Activated naive CD4-positive, alpha-beta T cell treated with anti-CD3 and anti-CD28 coated beads for 36 hours (primary cell): ENCODE results near the gene SCYL1. TPM values are rescaled to one million over a fixed set of nuclear protein-coding genes. Genes with fewer than 3 reads are reported as not detected.
"Not testable (repeated sequence)": the region's sequence is repeated elsewhere in the genome, so short reads cannot be mapped to it uniquely, and the experiment has no call there.

Experiments used
- CTCF ChIA-PET: fragments of 350-600 bp; sonication (Branson Sonifier 250); formaldehyde crosslinking; loops from one replicate; lab custom pipeline; 2021; ENCODE audit warnings: antibody characterized with exemption; lab: Charles Lee
- DNase-seq: peaks from one replicate; pipeline ENCODE4 v3.0.0-alpha.2; 2020
- H3K27ac Mint-ChIP-seq: one replicate; pipeline ENCODE4 v1.8.0; 2021; ENCODE audit warnings: mild to moderate bottlenecking, mixed read lengths
- H3K27me3 Mint-ChIP-seq: one replicate; pipeline ENCODE4 v1.8.0; 2021; ENCODE audit warnings: low read depth, mixed read lengths
- H3K36me3 Mint-ChIP-seq: one replicate; pipeline ENCODE4 v1.8.0; 2021; ENCODE audit warnings: low read depth, mixed read lengths
- H3K4me1 Mint-ChIP-seq: one replicate; pipeline ENCODE4 v1.8.0; 2021; ENCODE audit warnings: low read depth, mixed read lengths
- H3K4me3 Mint-ChIP-seq: one replicate; pipeline ENCODE4 v1.8.0; 2021; ENCODE audit warnings: mild to moderate bottlenecking, moderate library complexity, mixed read lengths
- H3K9me3 Mint-ChIP-seq: one replicate; pipeline ENCODE4 v1.8.0; 2021; ENCODE audit warnings: mixed read lengths
- intact Hi-C: fragments of 100-400 bp; cut with micrococcal nuclease; formaldehyde crosslinking; loops from one replicate; pipeline ENCODE4 v1.15.1; 2023
- total RNA-seq, 2 experiments: library from RNA; stranded (reverse); gene quantifications; one replicate each; pipeline ENCODE4 v1.2.3, GENCODE V29; 2021

The SCYL1 gene
- total RNA-seq, 2 experiments from 2014 or later, result 57.9 to 58.3 TPM

DNA sequence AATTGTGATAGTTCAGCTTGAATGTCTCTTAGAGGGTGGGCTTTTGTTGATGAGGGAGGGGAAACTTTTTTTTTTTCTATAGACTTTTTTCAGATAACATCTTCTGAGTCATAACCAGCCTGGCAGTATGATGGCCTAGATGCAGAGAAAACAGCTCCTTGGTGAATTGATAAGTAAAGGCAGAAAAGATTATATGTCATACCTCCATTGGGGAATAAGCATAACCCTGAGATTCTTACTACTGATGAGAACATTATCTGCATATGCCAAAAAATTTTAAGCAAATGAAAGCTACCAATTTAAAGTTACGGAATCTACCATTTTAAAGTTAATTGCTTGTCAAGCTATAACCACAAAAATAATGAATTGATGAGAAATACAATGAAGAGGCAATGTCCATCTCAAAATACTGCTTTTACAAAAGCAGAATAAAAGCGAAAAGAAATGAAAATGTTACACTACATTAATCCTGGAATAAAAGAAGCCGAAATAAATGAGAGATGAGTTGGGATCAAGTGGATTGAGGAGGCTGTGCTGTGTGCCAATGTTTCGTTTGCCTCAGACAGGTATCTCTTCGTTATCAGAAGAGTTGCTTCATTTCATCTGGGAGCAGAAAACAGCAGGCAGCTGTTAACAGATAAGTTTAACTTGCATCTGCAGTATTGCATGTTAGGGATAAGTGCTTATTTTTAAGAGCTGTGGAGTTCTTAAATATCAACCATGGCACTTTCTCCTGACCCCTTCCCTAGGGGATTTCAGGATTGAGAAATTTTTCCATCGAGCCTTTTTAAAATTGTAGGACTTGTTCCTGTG lies 22.1 kb upstream of the SCYL1 start:
- intact Hi-C loops, result no loop called here
- Mint-ChIP-seq H3K27me3 (no peaks in the 10 kb centered on the region), H3K9me3 (no peaks in the 10 kb centered on the region), H3K36me3 (no peaks in the 10 kb centered on the region), H3K27ac (no peak overlapping the region), H3K4me3 (no peak overlapping the region), H3K4me1 (peaks cover 32% of the 10 kb centered on the region)
- CTCF ChIA-PET, result interaction anchor here (0.9 to 17.7 kb wide), 2 partner anchors 37 to 83 kb away, joined by 3 to 359 read pairs; partner anchors contain the start of gene NEAT1
- no peak for DNase-seq

- H3K27me3 Mint-ChIP-seq, result no peaks in the 10 kb centered on the region
- CTCF ChIA-PET, result interaction anchor here (17.7 kb wide), 1 partner anchor 84 kb away, joined by 359 read pairs; the partner anchor contains the start of gene NEAT1
- no peak overlapping the region for H3K4me3 Mint-ChIP-seq
- H3K27ac Mint-ChIP-seq, result no peak overlapping the region
- DNase-seq, result no peak
- intact Hi-C loops, result no loop called here
- H3K4me1 Mint-ChIP-seq, result peaks cover 34% of the 10 kb centered on the region
- H3K36me3 Mint-ChIP-seq, result no peaks in the 10 kb centered on the region
- no peaks in the 10 kb centered on the region for H3K9me3 Mint-ChIP-seq
These were observed 21.4 kb upstream of the SCYL1 start for GRCh38 chr11:65503368-65503948.

- H3K27me3 Mint-ChIP-seq, result no peaks in the 10 kb centered on the region
- H3K9me3 Mint-ChIP-seq, result no peaks in the 10 kb centered on the region
- no peaks in the 10 kb centered on the region for H3K36me3 Mint-ChIP-seq
- H3K27ac Mint-ChIP-seq, result no peak overlapping the region
- H3K4me1 Mint-ChIP-seq, result peaks cover 34% of the 10 kb centered on the region
- intact Hi-C loops, result no loop called here
- CTCF ChIA-PET, result interaction anchor here (17.7 kb wide), 1 partner anchor 84 kb away, joined by 359 read pairs; the partner anchor contains the start of gene NEAT1
- H3K4me3 Mint-ChIP-seq, result no peak overlapping the region
- DNase-seq, result no peak
These were observed 20.8 kb upstream of the SCYL1 start for GRCh38 chr11:65503949-65504673.

- H3K9me3 Mint-ChIP-seq, result no peaks in the 10 kb centered on the region
- no peak overlapping the region for H3K27ac Mint-ChIP-seq
- intact Hi-C loops, result no loop called here
- CTCF ChIA-PET, result interaction anchor here (2.0 to 17.7 kb wide), 3 partner anchors 9 to 85 kb away, joined by 8 to 359 read pairs (median 11); partner anchors contain the start of gene NEAT1
- H3K27me3 Mint-ChIP-seq, result no peaks in the 10 kb centered on the region
- H3K4me1 Mint-ChIP-seq, result peaks cover 34% of the 10 kb centered on the region
- no peaks in the 10 kb centered on the region for H3K36me3 Mint-ChIP-seq
- no peak for DNase-seq
- no peak overlapping the region for H3K4me3 Mint-ChIP-seq
These were observed 20.0 kb upstream of the SCYL1 start for GRCh38 chr11:65504674-65505465.

- no peak for DNase-seq
- Mint-ChIP-seq H3K27me3 (no peaks in the 10 kb centered on the region), H3K4me1 (peaks cover 37% of the 10 kb centered on the region), H3K27ac (no peak overlapping the region), H3K36me3 (no peaks in the 10 kb centered on the region), H3K4me3 (no peak overlapping the region), H3K9me3 (no peaks in the 10 kb centered on the region)
- CTCF ChIA-PET, result interaction anchor here (0.5 to 17.7 kb wide), 5 partner anchors 9 to 86 kb away, joined by 3 to 359 read pairs (median 8); partner anchors contain the start of gene NEAT1
- intact Hi-C loops, result loop anchor here (2.0 kb wide), 1 partner anchor 33 kb away; no protein-coding TSS in a partner anchor
These were observed 19.2 kb upstream of the SCYL1 start for GRCh38 chr11:65505466-65506289.

DNA sequence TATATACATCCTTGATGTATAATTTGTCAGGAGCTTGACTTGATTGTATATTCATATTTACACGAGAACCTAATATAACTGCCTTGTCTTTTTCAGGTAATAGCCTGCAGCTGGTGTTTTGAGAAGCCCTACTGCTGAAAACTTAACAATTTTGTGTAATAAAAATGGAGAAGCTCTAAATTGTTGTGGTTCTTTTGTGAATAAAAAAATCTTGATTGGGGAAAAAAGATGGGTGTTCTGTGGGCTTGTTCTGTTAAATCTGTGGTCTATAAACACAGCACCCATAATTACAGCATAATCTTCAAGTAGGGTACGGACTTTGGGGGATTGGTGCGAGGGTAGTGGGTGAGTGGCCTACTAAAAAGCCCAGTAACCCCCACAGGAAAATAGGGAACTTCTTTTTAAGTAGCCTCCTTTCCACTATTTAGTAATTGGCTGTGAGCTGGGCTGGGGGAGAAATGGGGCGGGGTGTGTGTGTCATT lies 18.6 kb upstream of the SCYL1 start:
- Mint-ChIP-seq H3K27me3 (no peaks in the 10 kb centered on the region), H3K4me3 (no peak overlapping the region), H3K9me3 (no peaks in the 10 kb centered on the region), H3K4me1 (peaks cover 40% of the 10 kb centered on the region), H3K36me3 (no peaks in the 10 kb centered on the region), H3K27ac (no peak overlapping the region)
- intact Hi-C loops, result loop anchor here (2.0 kb wide), 1 partner anchor 34 kb away; no protein-coding TSS in a partner anchor
- CTCF ChIA-PET, result interaction anchor here (0.5 to 17.7 kb wide), 5 partner anchors 10 to 86 kb away, joined by 3 to 359 read pairs (median 8); partner anchors contain the start of gene NEAT1
- DNase-seq, result no peak

DNA sequence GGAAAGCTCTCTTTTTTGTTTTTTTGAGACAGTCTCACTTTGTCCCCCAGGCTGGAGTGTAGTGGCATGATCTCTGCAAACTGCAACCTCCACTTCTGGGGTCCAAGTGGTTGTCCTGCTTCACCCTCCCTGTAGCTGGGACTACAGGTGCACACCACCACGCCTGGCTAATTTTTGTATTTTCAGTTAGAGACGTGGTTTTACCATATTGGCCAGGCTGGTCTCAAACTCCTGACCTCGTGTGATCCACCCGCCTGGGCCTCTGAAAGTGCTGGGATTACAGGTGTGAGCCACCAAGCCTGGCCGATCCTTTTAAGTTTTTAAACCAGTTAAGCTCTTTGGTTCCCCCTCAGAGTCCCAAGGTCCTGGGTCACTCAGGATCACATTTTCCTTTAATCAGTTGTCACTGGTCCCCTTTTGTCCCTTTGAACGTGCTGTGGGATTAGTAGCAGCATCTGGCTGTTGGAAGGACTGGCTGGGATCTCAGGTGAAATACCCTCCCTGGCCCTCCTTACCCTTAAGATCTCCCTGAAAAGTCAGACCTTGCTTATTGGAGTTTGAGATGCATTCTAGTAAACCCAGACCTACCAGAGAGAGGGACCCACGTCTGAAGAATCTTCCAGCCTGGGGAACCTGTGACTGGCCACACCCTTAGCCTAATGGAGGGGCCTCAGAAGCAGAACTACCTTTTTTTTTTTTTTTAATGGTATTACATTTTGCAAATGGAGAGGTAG lies 17.9 kb upstream of the SCYL1 start:
- DNase-seq, result peak; percentile 80
- no peak overlapping the region for H3K27ac Mint-ChIP-seq
- peaks cover 40% of the 10 kb centered on the region for H3K4me1 Mint-ChIP-seq
- CTCF ChIA-PET, result interaction anchor here (0.6 to 17.7 kb wide), 9 partner anchors 9 to 192 kb away, joined by 3 to 359 read pairs (median 6); partner anchors contain the start of genes MALAT1 and NEAT1
- no peaks in the 10 kb centered on the region for H3K9me3 Mint-ChIP-seq
- intact Hi-C loops, result loop anchor here (2.0 kb wide), 1 partner anchor 34 kb away; no protein-coding TSS in a partner anchor
- no peaks in the 10 kb centered on the region for H3K36me3 Mint-ChIP-seq
- no peak overlapping the region for H3K4me3 Mint-ChIP-seq
- H3K27me3 Mint-ChIP-seq, result no peaks in the 10 kb centered on the region

GRCh38 chr11:65512311-65512710 lies 12.6 kb upstream of the SCYL1 start:
- intact Hi-C loops, result loop anchor here (5.0 kb wide), 1 partner anchor 235 kb away; no protein-coding TSS in a partner anchor
- peaks cover 16% of the 10 kb centered on the region for H3K4me1 Mint-ChIP-seq
- not testable (repeated sequence) for H3K4me3 Mint-ChIP-seq, H3K9me3 Mint-ChIP-seq, H3K27me3 Mint-ChIP-seq, H3K36me3 Mint-ChIP-seq, DNase-seq, H3K27ac Mint-ChIP-seq
- CTCF ChIA-PET, result interaction anchor here (0.6 to 17.7 kb wide), 7 partner anchors 41 to 1648 kb away, joined by 3 to 359 read pairs (median 5); partner anchors contain the start of gene NEAT1

DNA sequence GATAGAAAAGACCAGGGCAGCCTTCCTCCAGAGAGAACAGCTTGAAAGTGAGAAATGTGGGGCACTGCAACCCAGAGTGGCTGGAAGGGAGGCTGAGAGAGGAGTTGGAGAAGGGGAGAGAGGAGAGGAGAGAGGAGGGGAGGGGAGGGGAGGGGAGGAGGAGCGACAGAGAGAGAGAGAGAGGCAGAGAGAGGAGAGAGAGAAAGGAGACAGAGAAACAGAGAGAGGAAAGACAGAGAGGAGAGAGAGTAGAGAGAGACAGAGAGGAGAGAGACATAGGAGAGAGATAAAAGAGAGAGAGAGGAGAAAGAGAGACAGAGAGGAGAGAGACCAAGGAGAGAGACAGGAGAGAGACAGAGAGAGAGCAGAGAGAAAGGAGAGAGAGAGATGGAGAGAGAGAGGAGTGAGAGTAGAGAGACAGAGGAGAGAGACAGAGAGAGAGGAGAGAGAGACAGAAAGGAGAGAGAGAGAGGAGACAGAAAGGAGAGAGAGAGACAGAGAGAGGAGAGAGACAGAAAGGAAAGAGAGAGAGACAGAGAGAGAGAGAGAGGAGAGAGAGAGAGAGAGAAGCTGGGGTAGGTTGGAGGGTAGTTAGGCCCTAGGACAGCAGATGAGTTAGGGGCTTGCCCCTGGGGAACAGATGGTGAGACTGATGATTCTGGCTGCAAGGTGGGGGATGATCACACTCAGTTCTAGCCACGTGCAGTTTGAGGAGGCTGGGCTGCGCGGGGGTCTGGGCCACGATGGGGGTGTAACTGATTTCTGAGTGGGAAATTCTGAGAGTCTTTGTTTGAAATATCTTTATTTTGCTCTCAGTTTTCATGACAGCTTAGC lies 8.5 kb upstream of the SCYL1 start:
- CTCF ChIA-PET, result interaction anchor here (0.6 to 0.7 kb wide), 2 partner anchors 24 to 101 kb away, joined by 3 to 4 read pairs; no protein-coding TSS in a partner anchor

More for the DNA sequence above, 8.5 kb upstream of the SCYL1 start:
- H3K9me3 Mint-ChIP-seq, result no peaks in the 10 kb centered on the region
- H3K27ac Mint-ChIP-seq, result peak overlapping the region; percentile 38
- peaks cover 3% of the 10 kb centered on the region for H3K4me1 Mint-ChIP-seq
- intact Hi-C loops, result no loop called here
- no peaks in the 10 kb centered on the region for H3K27me3 Mint-ChIP-seq
- no peak overlapping the region for H3K4me3 Mint-ChIP-seq
- no peaks in the 10 kb centered on the region for H3K36me3 Mint-ChIP-seq
- no peak for DNase-seq
